Measurements from ENCODE around the gene LRP2BP. TPM values are rescaled to one million over a fixed set of nuclear protein-coding genes. Genes with fewer than 3 reads are reported as not detected.
"Not testable (repeated sequence)": the region's sequence is repeated elsewhere in the genome, so short reads cannot be mapped to it uniquely, and the experiment has no call there.

Gene LRP2BP
- total RNA-seq, 2 donors from 2014 or later, result 0.79 to 1.3 TPM

- DNase-seq (ENCODE audit: low spot score), result no peak
- peaks cover 0 to 3% of the 10 kb centered on the region in 2 donors for H3K4me1 ChIP-seq
- peaks cover 5% of the 10 kb centered on the region for H3K36me3 ChIP-seq
- TF ChIP-seq CTCF (IDR thresholded peaks at IDR 0.05), result no peak
- H3K27ac ChIP-seq, result no peak overlapping the region
- no peaks in the 10 kb centered on the region for H3K27me3 ChIP-seq
- H3K4me3 ChIP-seq, result no peak overlapping the region
- no peaks in the 10 kb centered on the region for H3K9me3 ChIP-seq
Observed at GRCh38 chr4:185323606-185324005, 72.1 kb downstream of the LRP2BP start.

- H3K27me3 ChIP-seq, result no peaks in the 10 kb centered on the region
- H3K36me3 ChIP-seq, result peaks cover 5% of the 10 kb centered on the region
- no peak for DNase-seq (ENCODE audit: low spot score)
- H3K27ac ChIP-seq, result no peak overlapping the region
- no peak for TF ChIP-seq CTCF (IDR thresholded peaks at IDR 0.05)
- H3K4me1 ChIP-seq, result peaks cover 0 to 4% of the 10 kb centered on the region in 2 donors
- H3K9me3 ChIP-seq, result no peaks in the 10 kb centered on the region
- H3K4me3 ChIP-seq, result no peak overlapping the region
Observed at GRCh38 chr4:185322803-185323202, 72.9 kb downstream of the LRP2BP start.

- Histone ChIP-seq H3K4me1 (peaks cover 0 to 4% of the 10 kb centered on the region in 2 donors), H3K9me3 (no peaks in the 10 kb centered on the region), H3K27ac (no peak overlapping the region), H3K27me3 (no peaks in the 10 kb centered on the region), H3K36me3 (peaks cover 5% of the 10 kb centered on the region), H3K4me3 (no peak overlapping the region)
- no peak for TF ChIP-seq CTCF (IDR thresholded peaks at IDR 0.05)
- no peak for DNase-seq (ENCODE audit: low spot score)
Observed at GRCh38 chr4:185318679-185319078, 77.0 kb downstream of the LRP2BP start.

- peaks cover 5% of the 10 kb centered on the region for H3K36me3 ChIP-seq
- no peak for TF ChIP-seq CTCF (IDR thresholded peaks at IDR 0.05)
Observed at GRCh38 chr4:185317880-185318279, 77.8 kb downstream of the LRP2BP start.

GRCh38 chr4:185317462-185317861, 78.3 kb downstream of the LRP2BP start:
- not testable (repeated sequence) for H3K4me1 ChIP-seq; H3K4me3 ChIP-seq; H3K27me3 ChIP-seq; H3K27ac ChIP-seq; H3K36me3 ChIP-seq; H3K9me3 ChIP-seq; DNase-seq (ENCODE audit: low spot score)

More at GRCh38 chr4:185317880-185318279, 77.8 kb downstream of the LRP2BP start:
- Histone ChIP-seq H3K27me3 (no peaks in the 10 kb centered on the region), H3K4me1 (peaks cover 0 to 4% of the 10 kb centered on the region in 2 donors), H3K9me3 (no peaks in the 10 kb centered on the region), H3K27ac (no peak overlapping the region), H3K4me3 (no peak overlapping the region)
- no peak for DNase-seq (ENCODE audit: low spot score)

Other genes starting within 250 kb of the LRP2BP start
- 10 to 100 TPM; 14.1 to 15.1 TPM for gene CFAP97, start 191.9 kb downstream of the LRP2BP start, total RNA-seq
- gene SNX25, start 186.3 kb downstream of the LRP2BP start, total RNA-seq, result 10 to 100 TPM; 13.2 to 16.8 TPM
- gene ANKRD37, start 917 bp upstream of the LRP2BP start, total RNA-seq, result 10 to 100 TPM in 1 of 2 donors, 1 to 10 TPM in 1; 5.5 to 13.8 TPM
- 10 to 100 TPM; 28.6 to 35.1 TPM for gene UFSP2, start 30.0 kb upstream of the LRP2BP start, total RNA-seq
- 1 to 10 TPM; 1.7 to 3.9 TPM for gene CCDC110, start 75.8 kb upstream of the LRP2BP start, total RNA-seq
- gene PDLIM3, start 139.6 kb upstream of the LRP2BP start, total RNA-seq, result 100 to 1,000 TPM; 476 to 783 TPM

Data from right atrium auricular region (tissue), 2 donors.